GM21576 (cell line): ENCODE measurements around the gene DENND4B.

Experiments
- ATAC-seq: cut with Tn5 transposase; IDR thresholded peaks from one replicate; pipeline ENCODE4 v1.9.1; 2021; ENCODE audit warnings: mild to moderate bottlenecking, moderate library complexity; ENCODE audit not compliant: unreplicated experiment

DENND4B gene

GRCh38 chr1:153968972-153969371, 22.5 kb upstream of the DENND4B start:
- no peak for ATAC-seq

- no peak for ATAC-seq
Measured at GRCh38 chr1:153968408-153968807, 21.9 kb upstream of the DENND4B start.

GRCh38 chr1:153968000-153968363, 21.5 kb upstream of the DENND4B start:
- ATAC-seq = no peak

GRCh38 chr1:153967107-153967999, 20.8 kb upstream of the DENND4B start, which contains the start of gene CREB3L4:
Gene CREB3L4, plus strand, starts transcription at chr1:153967902. Its CDS starts 624 bp downstream, at chr1:153968526.
- ATAC-seq = peak; percentile 65

GRCh38 chr1:153963850-153964331, 17.4 kb upstream of the DENND4B start:
- ATAC-seq = no peak

GRCh38 chr1:153963030-153963849, 16.7 kb upstream of the DENND4B start, which contains the start of gene SLC39A1:
Gene SLC39A1, minus strand, starts transcription at chr1:153963537. Its CDS starts 822 bp downstream, at chr1:153962715.
- peak; percentile 43 for ATAC-seq

- ATAC-seq = no peak
Measured at GRCh38 chr1:153962088-153963029, 15.8 kb upstream of the DENND4B start.

GRCh38 chr1:153961421-153961820, 14.9 kb upstream of the DENND4B start:
- no peak for ATAC-seq

GRCh38 chr1:153960206-153960605, 13.7 kb upstream of the DENND4B start:
- ATAC-seq = no peak

GRCh38 chr1:153959454-153959853, 12.9 kb upstream of the DENND4B start:
- ATAC-seq = no peak

- ATAC-seq = no peak
Measured at GRCh38 chr1:153958961-153959260, 12.4 kb upstream of the DENND4B start.

GRCh38 chr1:153958111-153958960, 11.8 kb upstream of the DENND4B start, which contains the start of gene CRTC2:
Gene CRTC2, minus strand, starts transcription at chr1:153958612. Its CDS starts 115 bp downstream, at chr1:153958497.
- peak; percentile 68 for ATAC-seq

GRCh38 chr1:153957744-153958110, 11.2 kb upstream of the DENND4B start:
- ATAC-seq = peak; percentile 21

- no peak for ATAC-seq
Measured at GRCh38 chr1:153956997-153957715, 10.6 kb upstream of the DENND4B start.

- ATAC-seq = no peak
Measured at GRCh38 chr1:153954826-153955225, 8.3 kb upstream of the DENND4B start.

GRCh38 chr1:153953859-153954365, 7.4 kb upstream of the DENND4B start:
- no peak for ATAC-seq

- ATAC-seq = no peak
Measured at GRCh38 chr1:153951801-153952200, 5.3 kb upstream of the DENND4B start.

GRCh38 chr1:153951183-153951582, 4.7 kb upstream of the DENND4B start:
- ATAC-seq = no peak
